RKO (cell line): ENCODE measurements around the gene ZNF174.

Experiments
- DNase-seq: peaks from one replicate; pipeline ENCODE4 v3.0.0-alpha.2; 2016; ENCODE audit warnings: low spot score

Gene ZNF174

DNA sequence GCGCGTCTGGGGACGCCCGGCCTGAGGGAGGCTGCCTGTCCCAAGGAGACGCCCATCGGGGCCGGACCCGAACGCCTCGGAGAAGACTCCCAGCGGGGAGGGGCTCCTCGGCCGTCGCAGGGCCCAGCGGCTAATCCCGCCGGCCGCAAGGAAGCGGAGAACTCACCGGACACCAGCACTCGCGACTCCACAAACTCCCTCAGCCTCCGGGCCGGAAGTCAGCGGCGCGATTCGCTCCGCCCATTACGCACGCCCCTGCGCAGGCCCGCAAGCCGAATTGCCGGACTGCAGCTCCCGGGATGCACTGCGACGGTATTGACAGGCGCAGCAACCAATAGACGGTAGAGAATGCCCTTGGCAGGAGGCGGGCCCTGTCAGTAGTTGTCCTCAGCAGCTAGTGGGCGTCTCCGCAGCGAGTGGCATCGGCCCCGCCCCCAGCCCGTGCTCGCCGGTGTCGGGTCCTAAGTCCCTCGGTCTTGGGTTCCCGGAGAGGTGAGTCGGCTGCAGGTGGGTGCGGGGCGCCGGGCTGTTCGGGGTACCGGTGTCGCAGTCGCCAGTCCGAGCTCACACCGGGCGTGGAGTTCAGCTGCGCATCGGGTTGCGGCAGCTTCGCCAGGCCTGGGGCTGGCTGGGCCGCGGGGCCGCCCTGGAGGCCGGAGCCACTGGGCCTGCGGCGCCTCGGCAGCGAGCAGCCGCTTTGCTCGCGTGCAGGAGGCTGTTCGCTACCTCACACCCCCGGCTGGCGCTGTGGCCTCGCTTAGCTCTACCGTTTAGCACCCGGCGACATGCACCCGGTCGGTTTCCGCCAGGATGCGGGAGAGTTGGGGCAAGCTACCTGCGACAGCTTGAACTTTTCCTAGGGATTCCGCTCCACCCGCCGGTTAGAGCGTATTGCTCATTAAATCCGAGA, at the start of gene ZNF174, which contains the start of gene ZSCAN32:
TSS of gene ZNF174 (plus strand) at position 437 of the 910 bp plus-strand sequence. CDS start 790 bp downstream, outside the sequence.
TSS of gene ZSCAN32 (minus strand) at position 226 of the 910 bp plus-strand sequence. CDS start 3,447 bp downstream, outside the sequence.
- peak; percentile 100 for DNase-seq

DNA sequence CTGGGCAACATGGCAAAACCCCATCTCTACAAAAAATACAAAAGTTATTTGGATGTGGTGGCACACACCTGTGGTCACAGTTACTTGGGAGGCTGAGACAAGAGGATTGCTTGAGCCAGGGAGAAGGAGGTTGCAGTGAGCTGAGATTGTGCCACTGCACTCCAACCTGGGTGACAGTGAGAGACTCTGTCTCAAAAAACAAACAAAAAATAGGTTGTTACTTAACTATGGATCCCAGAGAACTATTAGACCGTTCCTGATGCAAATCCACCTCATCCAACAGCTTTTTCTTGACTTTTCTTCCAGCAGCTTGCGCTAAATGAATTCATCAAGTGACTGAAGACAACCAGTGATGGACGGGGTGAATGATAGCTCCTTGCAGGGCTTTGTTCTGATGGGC, 45.4 kb upstream of the ZNF174 start, which contains the start of gene OR2C1:
TSS of gene OR2C1 (plus strand) at position 301 of the 400 bp plus-strand sequence. CDS start at position 353, 52 bp downstream.
- DNase-seq: no peak

DNA sequence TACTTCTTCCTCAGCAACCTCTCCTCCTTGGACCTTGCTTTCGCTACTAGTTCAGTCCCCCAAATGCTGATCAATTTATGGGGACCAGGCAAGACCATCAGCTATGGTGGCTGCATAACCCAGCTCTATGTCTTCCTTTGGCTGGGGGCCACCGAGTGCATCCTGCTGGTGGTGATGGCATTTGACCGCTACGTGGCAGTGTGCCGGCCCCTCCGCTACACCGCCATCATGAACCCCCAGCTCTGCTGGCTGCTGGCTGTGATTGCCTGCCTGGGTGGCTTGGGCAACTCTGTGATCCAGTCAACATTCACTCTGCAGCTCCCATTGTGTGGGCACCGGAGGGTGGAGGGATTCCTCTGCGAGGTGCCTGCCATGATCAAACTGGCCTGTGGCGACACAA, 44.9 kb upstream of the ZNF174 start:
- no peak for DNase-seq

DNA sequence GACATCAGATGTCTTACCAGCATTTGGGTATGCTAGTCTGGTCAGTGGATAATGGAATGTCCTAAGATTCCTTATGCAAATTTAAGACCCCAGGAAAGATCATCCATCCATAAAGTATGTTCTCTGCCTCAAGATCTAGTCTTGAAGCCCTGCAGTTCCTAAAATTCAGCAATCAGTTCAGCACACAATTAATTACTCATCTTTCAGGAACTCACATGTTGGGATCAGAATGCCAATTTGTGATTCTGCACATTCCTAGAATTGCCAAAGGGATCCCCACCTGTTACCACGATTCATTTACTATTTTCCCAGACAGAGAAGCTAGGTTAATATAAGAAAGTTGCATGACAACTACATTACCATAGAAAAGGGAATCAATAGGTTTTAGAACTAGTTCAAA, 42.1 kb upstream of the ZNF174 start:
- no peak for DNase-seq

DNA sequence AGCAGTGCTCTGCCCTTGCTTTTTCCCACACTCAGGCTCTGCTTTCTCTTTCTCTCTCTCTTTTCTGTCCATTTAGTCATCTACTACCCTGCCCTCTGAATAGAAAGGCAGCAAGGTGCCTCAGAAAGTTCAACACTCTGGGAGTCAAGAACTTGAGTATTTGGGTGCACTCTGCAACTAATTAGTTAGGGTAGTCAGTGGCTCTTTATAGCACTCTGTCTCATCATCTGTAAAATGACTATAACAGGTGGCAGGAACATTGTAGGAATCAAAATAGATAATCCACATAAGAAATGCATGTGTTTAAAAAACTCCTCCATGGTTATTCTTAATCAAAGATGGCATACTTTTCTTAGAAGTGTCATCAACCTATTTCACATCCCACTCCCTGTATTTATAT, 38.1 kb upstream of the ZNF174 start:
- no peak for DNase-seq

DNA sequence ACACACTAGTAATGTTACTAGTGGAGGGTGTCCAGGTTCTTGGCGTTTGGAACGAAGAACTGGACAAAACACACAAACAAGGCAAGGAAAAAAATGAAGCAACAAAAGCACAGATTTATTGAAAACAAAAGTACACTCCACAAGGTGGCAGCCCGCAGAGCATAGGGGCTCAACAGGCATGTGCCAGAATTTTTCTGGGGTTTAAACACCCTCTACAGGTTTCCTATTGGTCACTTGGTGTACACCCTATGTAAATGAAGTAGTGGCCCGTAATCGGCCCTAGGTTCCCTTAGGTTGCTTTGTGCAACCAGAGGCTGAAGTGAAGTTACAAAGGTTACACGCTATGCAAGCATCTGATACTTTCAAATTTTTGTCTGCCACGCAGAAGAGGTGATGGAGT, 37.2 kb upstream of the ZNF174 start:
- peak; percentile 86 for DNase-seq

DNA sequence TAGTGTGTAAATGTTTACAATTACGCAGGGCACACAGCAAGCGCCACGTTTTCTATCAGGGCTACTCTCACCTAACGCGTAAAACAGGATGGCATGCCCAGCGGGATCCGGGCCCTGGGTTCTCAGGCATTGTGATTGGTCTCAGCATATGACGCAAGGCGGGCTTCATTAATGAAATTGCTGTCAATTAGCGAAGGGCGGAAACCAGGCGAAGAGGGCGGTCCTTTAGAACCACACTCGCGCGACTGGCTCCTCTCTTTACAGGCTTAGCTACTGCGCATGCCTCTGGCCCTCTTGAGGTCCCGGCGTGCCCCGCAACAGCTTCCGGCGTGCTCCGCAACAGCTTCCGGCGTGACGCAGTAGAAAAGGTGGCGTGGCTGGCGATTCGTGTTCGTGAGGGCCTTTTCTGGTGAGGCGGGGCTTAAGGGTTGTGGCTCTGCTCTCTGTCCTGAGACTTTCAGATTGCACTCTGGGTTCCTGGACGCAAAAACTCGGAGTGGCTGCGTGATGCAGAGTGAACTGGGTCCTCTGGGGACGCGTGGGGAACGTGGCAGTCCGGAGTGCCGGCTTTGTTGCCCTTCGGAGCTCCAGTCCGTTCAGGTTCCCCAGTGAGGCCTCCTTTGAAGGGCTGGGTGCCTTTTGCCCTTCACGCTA, 36.1 kb upstream of the ZNF174 start:
- DNase-seq: no peak

DNA sequence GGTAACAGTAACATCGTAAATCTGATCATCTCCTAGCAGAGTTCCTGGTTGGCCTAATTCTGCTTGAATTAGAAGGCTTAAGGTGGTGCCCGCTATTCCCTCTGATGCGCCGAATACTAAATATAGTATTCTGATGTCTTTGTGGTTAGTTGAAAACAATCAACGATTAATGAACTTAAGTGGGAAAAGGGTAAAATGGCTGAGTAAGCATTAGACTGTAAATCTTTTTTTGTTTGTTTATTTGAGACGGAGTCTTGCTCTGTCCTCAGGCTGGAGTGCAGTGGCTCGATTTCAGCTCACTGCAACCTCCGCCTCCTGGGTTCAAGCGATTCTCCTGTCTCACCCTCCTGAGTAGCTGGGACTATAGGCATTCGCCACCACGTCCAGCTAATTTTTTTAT, 31.9 kb upstream of the ZNF174 start:
- DNase-seq: no peak

DNA sequence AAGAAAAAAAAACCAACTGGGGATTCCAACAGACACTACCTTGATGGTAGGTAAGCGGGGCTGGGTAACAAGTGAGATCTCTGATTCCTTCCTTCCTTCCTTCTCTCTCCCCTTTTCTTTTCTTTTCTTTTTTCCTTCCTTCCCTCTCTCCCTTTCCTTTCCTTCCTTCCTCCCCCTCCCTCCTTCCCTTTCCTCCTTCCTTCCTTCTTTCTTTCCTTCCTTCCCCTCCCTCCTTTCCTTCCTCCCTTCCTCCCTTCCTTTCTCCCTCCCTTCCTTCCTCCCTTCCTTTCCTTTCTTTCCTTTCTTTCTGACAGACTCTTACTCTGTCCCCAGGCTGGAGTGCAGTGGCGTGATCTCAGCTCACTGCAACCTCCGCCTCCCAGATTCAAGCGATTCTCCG, 25.3 kb upstream of the ZNF174 start:
- no peak for DNase-seq

DNA sequence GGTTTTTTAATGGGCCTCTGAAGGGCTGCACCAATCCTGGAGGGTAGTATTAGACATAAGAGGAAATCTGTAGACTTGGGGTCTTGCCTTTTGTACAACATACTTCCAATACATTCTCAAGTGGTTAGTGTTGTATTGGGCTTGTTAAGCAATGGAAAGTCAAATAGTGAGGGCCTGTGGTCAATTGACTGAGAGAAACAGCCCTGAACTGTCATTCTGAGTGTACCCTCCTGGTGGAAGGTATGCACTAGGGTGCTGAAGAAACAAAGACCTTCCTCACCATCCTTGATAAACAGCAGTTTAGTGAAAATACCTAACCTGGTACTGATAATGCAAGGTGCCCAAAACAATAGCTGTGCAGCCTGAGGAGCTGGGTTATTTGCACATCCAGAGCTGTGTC, 23.1 kb upstream of the ZNF174 start:
- no peak for DNase-seq

DNA sequence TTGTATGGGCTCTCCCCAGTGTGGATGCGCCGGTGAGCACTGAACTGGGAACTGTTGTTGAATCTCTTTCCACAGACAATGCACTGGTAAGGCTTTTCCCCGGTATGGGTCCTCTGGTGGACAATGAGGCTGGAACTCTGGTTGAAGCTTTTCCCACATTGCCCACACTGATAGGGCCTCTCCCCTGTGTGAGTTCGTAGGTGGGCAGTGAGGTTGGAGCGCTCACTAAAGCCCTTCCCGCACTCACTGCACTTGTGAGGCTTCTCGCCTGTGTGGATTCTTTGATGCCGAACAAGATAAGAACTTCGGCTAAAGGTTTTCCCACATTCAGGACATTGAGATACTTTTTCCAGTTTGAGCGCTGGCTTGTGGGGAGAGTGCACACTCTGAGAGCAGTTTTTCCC, 18.0 kb upstream of the ZNF174 start:
- DNase-seq: no peak

DNA sequence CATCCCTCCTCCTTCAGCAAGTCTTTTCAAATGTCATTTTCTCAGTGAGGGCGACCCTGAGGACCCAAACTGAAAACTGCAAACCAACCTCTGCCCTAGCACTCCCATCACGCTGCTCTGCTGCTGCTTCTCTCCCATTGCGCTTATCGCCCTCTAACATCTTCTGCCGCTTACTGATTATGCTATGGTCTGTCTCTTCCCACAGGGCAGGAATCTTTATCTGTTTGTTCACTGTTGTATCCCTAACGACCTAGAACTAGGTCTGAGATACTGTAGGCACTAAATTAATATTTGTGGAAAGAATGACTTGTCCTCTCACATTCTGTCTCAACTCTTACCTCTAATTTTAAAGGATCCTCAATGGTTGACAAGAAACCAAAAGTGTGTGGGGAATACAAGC, 12.7 kb upstream of the ZNF174 start:
- no peak for DNase-seq

DNA sequence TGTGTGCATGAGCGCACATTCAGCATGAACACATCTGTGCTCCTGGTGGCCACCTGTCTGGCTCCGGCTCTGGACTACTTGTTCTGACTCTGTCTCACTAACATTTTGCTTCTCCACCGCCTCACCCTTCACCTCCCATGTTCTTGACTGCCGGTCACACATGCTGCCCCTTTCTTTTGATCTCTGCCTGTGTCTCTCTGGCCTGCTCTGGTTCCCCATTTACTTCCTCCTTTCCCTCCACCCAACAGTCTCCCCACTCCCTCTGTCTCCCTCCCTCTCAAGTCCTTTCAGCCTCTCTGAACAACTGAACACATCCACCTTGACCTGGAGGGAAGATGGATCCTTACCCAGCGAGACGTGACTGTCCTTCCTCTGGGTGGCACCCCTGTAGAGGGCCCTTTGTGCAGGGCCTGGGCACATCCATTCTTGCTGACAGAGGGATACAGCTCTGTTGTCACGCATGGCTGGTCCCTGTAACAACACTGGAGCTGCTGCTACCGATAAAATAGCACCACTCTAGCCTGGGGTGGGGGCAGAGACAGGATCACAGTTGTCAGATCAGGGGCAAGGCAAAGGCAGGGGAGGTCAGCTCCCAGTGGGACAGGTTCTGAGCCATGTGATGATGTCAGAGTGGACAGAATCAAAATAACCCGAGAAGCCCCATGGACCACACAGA, 11.2 kb upstream of the ZNF174 start:
- DNase-seq: no peak

DNA sequence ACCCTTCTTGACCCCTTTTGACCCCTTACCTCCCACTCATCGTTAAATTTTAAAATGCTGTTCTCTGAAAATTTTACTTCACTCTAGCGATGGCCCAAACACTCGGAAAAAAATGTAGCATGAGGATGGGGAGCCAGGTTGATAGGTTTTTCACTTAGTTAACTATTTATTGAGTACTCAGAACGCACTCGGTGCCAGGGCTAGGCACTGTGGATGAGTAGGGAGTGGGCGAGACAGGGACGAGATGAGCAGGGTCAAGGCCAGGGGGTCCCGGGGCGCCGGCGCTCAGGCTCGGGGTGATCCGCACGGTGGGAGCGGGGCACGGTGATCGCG, 603 bp upstream of the ZNF174 start:
- no peak for DNase-seq

DNA sequence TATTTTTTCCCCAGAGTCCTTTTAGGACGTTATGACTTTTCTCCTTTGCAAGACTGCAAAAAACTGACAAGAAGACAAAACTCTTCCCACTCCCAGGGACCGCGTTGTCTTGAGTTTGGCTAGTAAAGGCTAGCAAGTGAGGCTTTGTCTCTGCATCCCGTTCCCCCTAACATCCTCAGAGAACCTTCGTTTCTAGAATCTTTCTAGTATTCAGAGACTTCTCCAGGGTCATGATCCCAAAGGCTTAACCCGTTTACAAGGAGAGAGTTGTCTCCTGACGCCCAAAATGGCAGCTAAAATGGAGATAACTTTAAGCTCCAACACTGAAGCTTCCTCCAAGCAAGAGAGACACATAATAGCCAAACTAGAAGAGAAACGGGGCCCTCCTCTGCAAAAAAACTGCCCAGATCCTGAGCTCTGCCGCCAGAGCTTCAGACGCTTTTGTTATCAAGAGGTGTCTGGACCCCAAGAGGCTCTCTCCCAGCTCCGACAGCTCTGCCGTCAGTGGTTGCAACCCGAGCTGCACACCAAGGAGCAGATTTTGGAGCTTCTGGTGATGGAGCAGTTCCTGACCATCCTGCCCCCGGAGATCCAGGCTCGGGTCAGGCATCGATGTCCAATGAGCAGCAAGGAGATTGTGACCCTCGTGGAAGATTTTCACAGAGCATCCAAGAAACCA, 843 bp downstream of the ZNF174 start:
- DNase-seq: peak; percentile 76

DNA sequence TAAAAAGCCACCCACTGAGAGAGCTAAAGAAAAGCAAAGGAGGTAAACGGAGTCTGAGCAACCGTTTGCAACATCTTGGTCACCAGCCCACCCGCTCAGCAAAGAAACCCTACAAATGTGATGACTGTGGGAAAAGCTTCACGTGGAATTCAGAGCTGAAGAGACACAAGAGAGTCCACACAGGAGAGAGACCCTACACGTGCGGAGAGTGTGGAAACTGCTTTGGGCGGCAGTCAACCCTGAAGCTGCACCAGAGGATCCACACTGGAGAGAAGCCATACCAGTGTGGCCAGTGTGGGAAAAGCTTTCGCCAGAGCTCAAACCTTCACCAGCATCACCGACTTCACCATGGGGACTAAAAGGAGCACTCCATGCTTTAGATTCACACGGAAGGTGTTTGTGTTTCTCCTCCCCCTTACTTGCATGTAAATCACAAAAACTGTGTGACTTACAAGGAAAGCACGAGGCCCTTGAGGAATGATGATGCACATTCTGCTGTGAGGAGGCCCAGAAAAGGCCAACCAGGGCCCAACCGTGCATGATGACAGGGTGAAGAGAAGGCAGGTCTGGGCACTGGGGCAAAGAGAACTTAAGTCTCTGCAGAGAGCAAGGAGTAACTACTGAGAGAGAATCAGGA, 7.7 kb downstream of the ZNF174 start:
- no peak for DNase-seq

DNA sequence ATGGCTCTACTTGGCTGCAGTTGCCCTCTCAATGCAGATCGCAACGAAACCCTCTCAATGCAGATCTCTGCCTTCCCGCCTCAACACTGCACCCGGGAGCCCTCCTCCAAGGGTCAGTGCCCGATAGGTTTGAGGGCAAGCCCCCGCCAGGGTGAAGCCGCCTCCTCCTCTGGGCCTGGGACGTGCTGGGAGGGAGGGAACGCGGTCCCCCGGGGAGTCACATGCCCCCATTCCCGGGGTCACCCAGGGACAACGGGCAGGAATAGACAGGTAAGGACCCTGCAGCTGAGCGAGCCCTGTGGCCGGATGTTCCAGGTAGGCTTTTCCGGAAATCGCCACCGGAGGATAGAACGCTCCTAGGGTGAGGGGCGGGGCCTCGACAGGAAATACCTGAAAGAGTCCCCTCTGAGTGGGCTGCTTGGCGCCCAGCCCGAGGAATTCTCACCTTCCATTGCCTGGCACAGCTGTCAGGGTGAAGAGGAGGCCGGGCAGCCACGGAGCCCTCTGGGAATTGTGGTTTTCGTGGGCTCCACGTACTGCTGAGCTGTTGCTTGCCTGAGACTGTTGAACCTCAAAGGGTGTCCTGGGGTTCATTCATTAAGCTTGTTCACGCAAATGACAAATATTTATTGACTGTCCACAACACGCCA, 12.8 kb downstream of the ZNF174 start:
- DNase-seq: no peak

DNA sequence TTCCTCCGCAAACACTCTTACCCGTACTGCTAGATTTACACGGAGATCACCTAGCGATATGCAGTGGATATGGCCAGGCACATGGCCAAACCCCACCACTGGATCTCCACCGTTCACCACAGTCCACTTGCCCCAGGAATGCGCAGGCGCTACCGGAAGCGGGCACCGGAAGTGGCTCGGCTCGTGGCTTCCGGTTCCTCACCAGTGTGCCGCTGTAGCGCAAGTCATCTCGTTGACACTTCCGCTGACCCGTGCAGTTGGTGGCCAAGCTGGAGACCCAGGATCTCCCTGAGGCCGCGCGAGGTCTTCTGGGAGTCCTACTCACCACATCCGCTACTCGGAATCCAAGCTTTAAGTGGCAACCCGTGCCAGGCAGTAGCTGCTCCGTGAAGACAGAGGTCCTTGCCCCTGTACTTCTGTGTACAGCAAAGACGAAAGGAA, 30.8 kb downstream of the ZNF174 start:
- DNase-seq: no peak

DNA sequence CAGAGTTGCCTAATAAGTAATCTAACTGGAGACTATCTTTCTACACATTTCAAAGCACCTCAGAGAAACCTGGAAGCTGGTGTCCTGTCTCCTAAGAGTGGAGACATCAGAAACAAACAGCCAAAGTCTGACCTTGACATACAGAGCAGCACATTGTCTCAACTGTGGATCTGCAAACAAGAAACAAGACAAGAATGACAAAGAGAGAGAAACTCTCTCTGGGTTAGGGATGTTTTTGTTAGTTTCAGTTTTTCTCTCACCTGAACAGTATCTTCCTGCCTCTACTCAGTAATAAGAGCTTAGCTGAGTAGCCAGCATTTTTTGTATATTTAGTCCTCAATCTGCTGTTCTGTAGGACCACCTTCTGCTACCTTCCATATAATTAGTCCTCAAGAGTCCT, 33.4 kb downstream of the ZNF174 start:
- no peak for DNase-seq

DNA sequence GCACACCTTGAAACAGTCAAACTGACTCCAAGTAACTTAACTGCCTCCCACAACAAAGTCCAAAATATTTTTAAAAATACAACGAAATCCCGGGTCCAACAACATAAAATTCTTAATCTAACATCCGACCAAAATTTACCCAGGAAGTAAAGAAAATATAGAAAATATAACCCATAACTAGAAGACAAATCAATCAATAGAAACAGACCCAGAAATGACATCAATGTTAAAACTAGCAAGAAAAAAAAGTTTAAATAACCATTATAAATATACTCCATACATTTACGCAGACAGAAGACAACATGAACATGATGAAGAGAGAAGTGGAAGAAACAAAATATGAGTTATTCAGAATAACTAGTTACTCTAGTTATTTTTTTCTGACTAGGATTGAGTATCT, 38.6 kb downstream of the ZNF174 start:
- no peak for DNase-seq
